HG03354 (cell line): ENCODE results near the gene DMAP1.
A peak's percentile ranks its signal among the peaks of the same experiment; 100 is the strongest.
"Not testable (repeated sequence)": the region's sequence is repeated elsewhere in the genome, so short reads cannot be mapped to it uniquely, and the experiment has no call there.

ENCODE experiments used
- ATAC-seq: cut with Tn5 transposase; IDR thresholded peaks from one replicate; pipeline ENCODE4 v1.9.1; 2021; ENCODE audit warnings: mild to moderate bottlenecking; ENCODE audit not compliant: unreplicated experiment, poor library complexity, severe bottlenecking

Gene DMAP1

GRCh38 chr1:44213222-44214112 lies at the start of gene DMAP1:
TSS of gene DMAP1 (plus strand) at chr1:44213471. CDS start at chr1:44213754, 283 bp downstream.
- peak; percentile 77 for ATAC-seq

- ATAC-seq, result no peak
Observed at GRCh38 chr1:44168520-44169098, 44.7 kb upstream of the DMAP1 start.

- ATAC-seq, result no peak
Observed at GRCh38 chr1:44170281-44170823, 42.9 kb upstream of the DMAP1 start.

- no peak for ATAC-seq
Observed at GRCh38 chr1:44174630-44175029, 38.6 kb upstream of the DMAP1 start.

GRCh38 chr1:44200336-44200735 lies 12.9 kb upstream of the DMAP1 start:
- no peak for ATAC-seq

- not testable (repeated sequence) for ATAC-seq
Observed at GRCh38 chr1:44206545-44206944, 6.7 kb upstream of the DMAP1 start.

GRCh38 chr1:44208226-44208625 lies 5.0 kb upstream of the DMAP1 start:
- no peak for ATAC-seq

- no peak for ATAC-seq
Observed at GRCh38 chr1:44210595-44210994, 2.7 kb upstream of the DMAP1 start.

- peak; percentile 14 for ATAC-seq
Observed at GRCh38 chr1:44212355-44213221, 683 bp upstream of the DMAP1 start.

GRCh38 chr1:44217809-44218410 lies 4.6 kb downstream of the DMAP1 start:
- ATAC-seq, result peak; percentile 44

- ATAC-seq, result no peak
Observed at GRCh38 chr1:44218503-44219300, 5.4 kb downstream of the DMAP1 start.

GRCh38 chr1:44219301-44219626 lies 6.0 kb downstream of the DMAP1 start:
- ATAC-seq, result no peak

- no peak for ATAC-seq
Observed at GRCh38 chr1:44220001-44220751, 6.9 kb downstream of the DMAP1 start.

- ATAC-seq, result no peak
Observed at GRCh38 chr1:44220755-44221154, 7.5 kb downstream of the DMAP1 start.

- ATAC-seq, result no peak
Observed at GRCh38 chr1:44221769-44222168, 8.5 kb downstream of the DMAP1 start.

- ATAC-seq, result no peak
Observed at GRCh38 chr1:44222397-44223186, 9.3 kb downstream of the DMAP1 start.

GRCh38 chr1:44223187-44223610 lies 9.9 kb downstream of the DMAP1 start:
- no peak for ATAC-seq

- ATAC-seq, result no peak
Observed at GRCh38 chr1:44225761-44226160, 12.5 kb downstream of the DMAP1 start.
